Right lobe of liver (tissue), 6 donors: ENCODE results near the gene PMFBP1. TPM values are rescaled to one million over a fixed set of nuclear protein-coding genes. Genes with fewer than 3 reads are reported as not detected.
A peak's percentile ranks its signal among the peaks of the same experiment; 100 is the strongest.

Experiments used
- ATAC-seq, 4 donors: fragments of 200-7000 bp; cut with Tn5 transposase; one replicate each; pipeline ENCODE4 v1.9.1; 2020; ENCODE audit warnings: mild to moderate bottlenecking in 4 of 4, moderate library complexity in 4 of 4
- DNase-seq, 3 donors: peaks; one replicate each; pipeline ENCODE4 v3.0.0-alpha.2; 2020
- H3K27ac ChIP-seq, 3 donors: fragments of 200-600 bp; one replicate each; pipeline ENCODE4 v1.8.0; 2022
- H3K27me3 ChIP-seq, 2 donors: fragments of 200-600 bp; one replicate each; pipeline ENCODE4 v1.8.0; 2022
- H3K36me3 ChIP-seq, 4 donors: fragments of 200-600 bp; sonication (generic) in 1 of 4; one replicate each; pipeline versions ENCODE4 v1.5.1 to v1.8.0; 2017 to 2022; ENCODE audit warnings: control low read depth in 1 of 4
- H3K4me1 ChIP-seq, 4 donors: fragments of 200-600 bp; sonication (generic) in 1 of 4; one replicate each; pipeline versions ENCODE4 v1.5.1 to v1.8.0; 2017 to 2022; ENCODE audit warnings: control low read depth in 1 of 4
- H3K4me3 ChIP-seq, 3 donors: fragments of 200-600 bp; one replicate each; pipeline ENCODE4 v1.8.0; 2022
- H3K9me3 ChIP-seq, 4 donors: fragments of 200-600 bp; sonication (generic) in 1 of 4; one replicate each; pipeline versions ENCODE4 v1.5.1 to v1.8.0; 2017 to 2022; ENCODE audit warnings: control low read depth in 1 of 4
- POLR2A ChIP-seq: fragments of 450-650 bp; IDR thresholded peaks from one replicate; pipeline ENCODE4 v1.6.1; 2017; ENCODE audit warnings: antibody characterized with exemption, mild to moderate bottlenecking
- WGBS: methylation state at CpG from one replicate; pipeline ENCODE4 v1.1.6; 2018; ENCODE audit warnings: low coverage, low lambda C conversion rate; ENCODE audit not compliant: insufficient coverage; ENCODE audit errors: missing lambda C conversion rate; 5-methylcytosine and 5-hydroxymethylcytosine counted together
- intact Hi-C, 2 donors: fragments of 100-400 bp; cut with DNase I; formaldehyde crosslinking; loops; one replicate each; pipeline versions ENCODE4 v1.11.2 to v1.14.1; 2022
- total RNA-seq, 6 experiments: library from RNA; depleted of rRNA in 2 of 6; stranded (reverse); fragments of >200 nt in 2 of 6; fragmentation: NEBNext Ultra II Directional in 3 of 6; extraction: Animal tissue kit (Norgen Biotek cat#: 25700) in 3 of 6; gene quantifications; one replicate each; pipeline versions ENCODE4 v1.1.0 to v1.2.4, GENCODE V29; 2016 to 2023
- TF ChIP-seq, protein P1 (sequence below), 4 donors: fragments of 200-600 bp in 3 of 4; fragments of 450-650 bp in 1 of 4; IDR thresholded peaks; one replicate each; pipeline versions ENCODE4 v1.5.1 to v1.8.0; 2016 to 2022; ENCODE audit warnings: antibody characterized with exemption in 4 of 4, mild to moderate bottlenecking in 2 of 4
- donor health status: DM: no; HTN: yes; CAD: no.
- donor health status: DM: no; HTN: no; CAD: no.
- donor health status: DM: no; HTN: no; CAD: no.
- donor health status: DM: no; HTN: yes; CAD: no.
- donor health status: DM: no; HTN: yes; CAD: no.

PMFBP1 gene
- total RNA-seq, 6 experiments from 2014 or later: 0.09 to 0.53 (median 0.19) TPM; not detected in 2

DNA sequence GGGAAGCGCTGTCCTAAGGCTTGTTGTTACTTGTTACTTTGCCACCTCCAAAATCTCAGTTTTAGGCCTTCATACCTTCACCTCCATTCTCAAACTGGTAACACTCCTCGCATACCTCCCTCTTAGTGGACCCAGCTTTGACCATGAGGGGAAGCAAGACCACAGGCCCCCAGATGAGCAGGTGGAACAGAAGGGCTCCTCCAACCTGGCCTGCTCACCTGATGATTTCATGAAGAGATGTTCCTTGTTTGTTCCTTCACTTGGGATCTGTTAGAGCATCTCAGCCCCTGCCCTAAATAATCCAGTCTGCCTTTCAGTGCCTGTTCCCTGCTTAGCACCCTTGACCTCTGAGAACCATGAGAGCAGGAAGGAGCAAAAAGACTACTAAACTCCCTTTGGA lies 49.6 kb downstream of the PMFBP1 start:
- 94% methylated on average over 2 of the region's 2 CpGs for whole genome bisulfite sequencing
- no peak for DNase-seq
- Histone ChIP-seq H3K36me3 (no peaks in the 10 kb centered on the region), H3K27ac (no peak overlapping the region), H3K4me3 (no peak overlapping the region), H3K9me3 (no peaks in the 10 kb centered on the region), H3K4me1 (peaks cover 0 to 10% (median 3%) of the 10 kb centered on the region in 4 donors), H3K27me3 (no peaks in the 10 kb centered on the region)
- no peak for ATAC-seq
- TF ChIP-seq, protein P1, sequence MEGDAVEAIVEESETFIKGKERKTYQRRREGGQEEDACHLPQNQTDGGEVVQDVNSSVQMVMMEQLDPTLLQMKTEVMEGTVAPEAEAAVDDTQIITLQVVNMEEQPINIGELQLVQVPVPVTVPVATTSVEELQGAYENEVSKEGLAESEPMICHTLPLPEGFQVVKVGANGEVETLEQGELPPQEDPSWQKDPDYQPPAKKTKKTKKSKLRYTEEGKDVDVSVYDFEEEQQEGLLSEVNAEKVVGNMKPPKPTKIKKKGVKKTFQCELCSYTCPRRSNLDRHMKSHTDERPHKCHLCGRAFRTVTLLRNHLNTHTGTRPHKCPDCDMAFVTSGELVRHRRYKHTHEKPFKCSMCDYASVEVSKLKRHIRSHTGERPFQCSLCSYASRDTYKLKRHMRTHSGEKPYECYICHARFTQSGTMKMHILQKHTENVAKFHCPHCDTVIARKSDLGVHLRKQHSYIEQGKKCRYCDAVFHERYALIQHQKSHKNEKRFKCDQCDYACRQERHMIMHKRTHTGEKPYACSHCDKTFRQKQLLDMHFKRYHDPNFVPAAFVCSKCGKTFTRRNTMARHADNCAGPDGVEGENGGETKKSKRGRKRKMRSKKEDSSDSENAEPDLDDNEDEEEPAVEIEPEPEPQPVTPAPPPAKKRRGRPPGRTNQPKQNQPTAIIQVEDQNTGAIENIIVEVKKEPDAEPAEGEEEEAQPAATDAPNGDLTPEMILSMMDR (IDR thresholded peaks at IDR 0.05): no peak
- TF ChIP-seq POLR2A: no peak
- intact Hi-C loops: loop anchor here (10.0 kb wide), 1 partner anchor 342 kb away; no protein-coding TSS in a partner anchor

DNA sequence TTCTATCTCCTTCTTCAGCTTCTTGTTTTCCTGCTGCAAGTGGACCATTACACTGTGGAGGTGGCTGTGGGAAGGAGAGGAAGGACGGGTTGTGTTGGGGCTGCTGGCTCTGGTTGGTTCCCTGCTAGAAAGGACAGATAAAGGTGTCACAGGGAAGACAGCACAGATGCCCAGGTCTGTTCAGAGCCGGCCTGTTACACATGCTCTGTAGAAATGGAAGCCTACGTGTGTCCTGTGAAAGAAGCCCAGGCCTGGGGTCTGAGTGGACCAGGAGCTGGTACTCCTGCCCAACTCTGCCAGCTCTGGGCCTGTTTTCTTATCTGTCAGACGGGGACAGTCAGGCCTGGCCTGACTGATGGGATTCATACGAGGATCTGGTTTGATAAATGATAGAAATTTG lies 51.9 kb downstream of the PMFBP1 start:
- ATAC-seq: no peak
- H3K4me3 ChIP-seq: no peak overlapping the region
- H3K36me3 ChIP-seq: no peaks in the 10 kb centered on the region
- 84% methylated on average over 3 of the region's 5 CpGs for WGBS
- intact Hi-C loops: loop anchor here (10.0 kb wide), 1 partner anchor 345 kb away; no protein-coding TSS in a partner anchor
- H3K27ac ChIP-seq: no peak overlapping the region
- H3K27me3 ChIP-seq: no peaks in the 10 kb centered on the region
- H3K9me3 ChIP-seq: no peaks in the 10 kb centered on the region
- TF ChIP-seq, protein P1 (IDR thresholded peaks at IDR 0.05): no peak
- TF ChIP-seq POLR2A: no peak
- no peak for DNase-seq
- peaks cover 0 to 5% (median under 1%) of the 10 kb centered on the region in 4 donors for H3K4me1 ChIP-seq

DNA sequence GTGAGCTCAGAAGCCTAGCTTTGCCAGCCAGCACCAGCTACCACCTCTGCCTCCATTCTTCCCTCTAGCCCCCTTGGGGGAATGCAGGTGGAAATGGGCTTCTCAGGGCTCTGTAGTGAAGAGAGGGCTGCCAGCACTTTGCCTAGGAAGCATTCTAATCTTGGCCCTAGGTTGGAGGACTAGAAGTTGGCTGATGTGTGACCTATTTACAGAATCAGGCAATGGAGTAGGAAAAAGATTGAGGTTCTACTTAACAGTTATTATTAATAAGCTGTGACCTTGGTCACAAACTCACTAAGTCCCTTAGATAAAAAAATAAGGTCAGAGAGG lies 58.4 kb downstream of the PMFBP1 start:
- DNase-seq (no peak), ATAC-seq (no peak)
- no peak overlapping the region for H3K27ac ChIP-seq
- no peak overlapping the region for H3K4me3 ChIP-seq
- no peaks in the 10 kb centered on the region for H3K9me3 ChIP-seq
- no peak for TF ChIP-seq POLR2A
- TF ChIP-seq, protein P1 (IDR thresholded peaks at IDR 0.05): no peak
- no peaks in the 10 kb centered on the region for H3K27me3 ChIP-seq
- peaks cover 0 to 43% (median 26%) of the 10 kb centered on the region in 4 donors for H3K36me3 ChIP-seq
- H3K4me1 ChIP-seq: no peaks in the 10 kb centered on the region
- intact Hi-C loops: no loop called here

DNA sequence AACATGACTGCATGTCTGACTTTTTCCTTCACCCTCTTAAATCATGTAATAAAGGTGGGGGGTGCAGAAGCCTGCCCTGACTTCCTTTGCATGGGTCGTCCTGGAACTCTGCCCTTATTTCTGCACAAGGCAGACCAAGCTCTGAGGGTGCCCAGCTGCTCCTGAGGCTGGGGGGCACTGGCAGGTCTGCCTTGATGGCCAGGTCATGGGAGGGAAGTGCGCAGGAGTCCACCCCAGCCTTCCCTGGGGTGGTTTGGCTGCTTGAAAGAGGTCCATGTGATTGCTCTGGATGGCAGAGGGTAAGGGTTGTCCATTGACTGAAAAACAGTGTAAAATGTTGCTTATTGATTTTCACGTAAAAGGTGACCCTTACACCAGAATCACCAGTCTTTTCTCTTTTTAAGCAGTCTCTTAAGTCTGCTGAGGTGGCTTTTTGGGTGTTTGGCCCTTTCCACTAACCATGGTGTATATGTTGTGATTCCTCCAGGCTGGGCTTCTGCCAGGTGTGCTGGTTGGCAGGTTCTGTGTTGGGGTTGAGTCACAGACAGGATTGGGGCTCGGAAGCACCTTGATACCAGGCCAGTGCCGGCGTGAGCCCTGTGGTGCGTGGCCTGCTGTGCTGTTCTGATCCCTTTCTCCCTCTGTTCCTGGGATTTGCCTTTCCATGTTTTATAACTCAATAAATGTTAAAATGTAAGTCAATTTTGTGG lies 58.9 kb downstream of the PMFBP1 start:
- intact Hi-C loops: no loop called here
- WGBS: 59% methylated on average over 2 of the region's 7 CpGs
- Histone ChIP-seq H3K27ac (no peak overlapping the region), H3K36me3 (peaks cover 0 to 48% (median 31%) of the 10 kb centered on the region in 4 donors), H3K4me1 (no peaks in the 10 kb centered on the region), H3K27me3 (no peaks in the 10 kb centered on the region), H3K4me3 (no peak overlapping the region), H3K9me3 (no peaks in the 10 kb centered on the region)
- ATAC-seq (peak in 2 of 4 donors; percentile 26 to 38), DNase-seq (no peak)
- TF ChIP-seq POLR2A: no peak
- TF ChIP-seq, protein P1 (IDR thresholded peaks at IDR 0.05): no peak
